GM15510 (cell line): Measurements from ENCODE around the gene THBS2.

Experiments
- POLR2A ChIP-seq: IDR thresholded peaks from 3 replicates; pipeline ENCODE4 v1.6.1; 2011; ENCODE audit warnings: borderline replicate concordance; ENCODE audit not compliant: insufficient read length; ENCODE audit errors: extremely low read depth

THBS2 gene

GRCh38 chr6:169230946-169231789, 22.5 kb downstream of the THBS2 start:
- TF ChIP-seq POLR2A = no peak

DNA sequence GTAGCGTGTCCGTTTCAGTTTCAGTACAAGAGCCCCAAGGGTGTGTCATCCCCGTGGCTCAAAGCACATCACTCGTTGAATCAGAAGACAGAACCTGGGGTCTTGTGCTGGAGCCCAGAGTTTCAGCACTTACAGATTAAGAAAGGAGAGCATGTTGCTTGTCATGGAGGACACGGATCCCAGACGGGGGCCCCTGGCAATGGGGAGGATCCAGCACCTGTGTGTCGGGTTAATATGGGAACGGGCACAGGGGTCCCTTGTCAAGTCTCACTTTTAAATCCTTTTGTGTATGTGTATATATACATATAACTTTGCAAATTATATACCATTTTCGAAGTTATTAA, 23.4 kb downstream of the THBS2 start:
- TF ChIP-seq POLR2A = no peak

DNA sequence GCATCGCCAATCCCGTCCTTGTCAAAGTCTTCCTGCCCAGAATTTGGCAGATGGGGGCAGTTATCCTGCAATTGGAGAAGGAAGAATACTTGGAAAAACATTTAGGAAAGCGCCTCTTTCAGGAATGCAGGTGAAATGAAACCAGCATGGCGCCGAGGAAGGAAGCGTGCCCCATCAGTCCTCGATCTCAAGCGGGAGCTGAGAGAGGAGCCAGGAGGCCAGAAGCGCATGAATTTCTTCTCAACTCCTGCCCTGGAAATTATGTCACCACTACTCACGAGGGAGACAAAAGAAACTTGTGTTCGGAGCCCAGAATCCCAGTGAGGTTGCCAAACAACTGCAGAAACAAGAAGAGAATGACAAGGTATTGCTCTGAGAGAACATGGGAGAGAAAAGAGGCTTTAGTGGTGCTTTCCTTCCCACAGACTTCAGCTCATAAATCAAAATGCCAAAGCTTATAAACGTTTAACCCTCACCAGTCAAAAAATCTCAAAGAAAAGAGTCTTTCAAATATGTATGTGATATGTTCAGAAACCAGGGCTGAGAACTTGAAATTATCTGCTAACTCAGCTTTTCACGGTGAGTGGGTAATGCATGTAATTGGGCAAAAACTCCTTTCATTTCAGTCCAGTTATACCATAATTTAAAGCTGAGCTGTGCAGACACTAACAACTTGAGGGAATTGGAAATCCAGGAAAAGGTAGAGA, 23.9 kb downstream of the THBS2 start:
- TF ChIP-seq POLR2A = no peak

DNA sequence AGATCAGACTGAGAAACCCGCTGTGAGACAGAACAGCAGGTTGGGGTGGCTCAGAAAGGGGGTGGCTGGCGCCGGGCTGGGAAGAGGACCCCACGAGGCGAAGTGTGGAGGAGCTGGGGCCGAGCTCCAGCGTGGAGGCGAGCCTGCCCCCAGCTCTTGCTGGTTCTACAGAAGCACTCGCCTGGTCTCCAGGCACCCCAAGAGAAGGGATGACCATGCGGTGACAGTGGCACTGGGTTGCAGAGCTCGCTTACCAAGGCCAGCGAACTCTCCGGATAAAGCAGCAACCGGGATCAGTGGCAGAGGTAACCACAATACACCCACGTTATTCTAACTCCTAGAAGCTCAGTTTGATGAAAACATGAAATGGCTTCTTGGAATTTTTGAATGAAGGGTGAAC, 26.5 kb downstream of the THBS2 start:
- no peak for TF ChIP-seq POLR2A

GRCh38 chr6:169225887-169226286, 27.8 kb downstream of the THBS2 start:
- TF ChIP-seq POLR2A = no peak

DNA sequence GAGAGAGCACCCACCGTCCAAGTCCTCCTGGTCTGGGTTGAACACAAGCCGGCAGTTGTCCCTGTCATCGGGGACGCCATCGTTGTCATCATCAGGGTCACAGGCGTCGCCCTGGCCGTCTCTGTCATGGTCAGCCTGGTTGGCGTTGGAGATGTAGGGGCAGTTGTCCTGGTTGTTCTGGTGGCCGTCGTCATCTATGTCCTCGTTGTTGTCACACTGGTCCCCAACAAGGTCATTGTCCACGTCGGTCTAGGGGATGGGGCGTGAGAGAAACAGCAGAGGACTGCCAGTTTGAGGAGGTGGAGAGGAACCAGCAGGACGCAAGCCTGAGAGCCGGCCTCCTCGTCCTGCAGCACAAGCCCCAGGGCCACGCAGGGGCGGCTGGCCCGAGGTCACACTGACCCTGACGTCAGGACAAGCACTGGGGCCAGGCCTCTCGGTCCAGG, 28.5 kb downstream of the THBS2 start:
- no peak for TF ChIP-seq POLR2A

GRCh38 chr6:169224716-169225115, 28.9 kb downstream of the THBS2 start:
- no peak for TF ChIP-seq POLR2A

- no peak for TF ChIP-seq POLR2A
Observed at GRCh38 chr6:169224185-169224695, 29.4 kb downstream of the THBS2 start.

GRCh38 chr6:169223006-169223405, 30.6 kb downstream of the THBS2 start:
- no peak for TF ChIP-seq POLR2A

DNA sequence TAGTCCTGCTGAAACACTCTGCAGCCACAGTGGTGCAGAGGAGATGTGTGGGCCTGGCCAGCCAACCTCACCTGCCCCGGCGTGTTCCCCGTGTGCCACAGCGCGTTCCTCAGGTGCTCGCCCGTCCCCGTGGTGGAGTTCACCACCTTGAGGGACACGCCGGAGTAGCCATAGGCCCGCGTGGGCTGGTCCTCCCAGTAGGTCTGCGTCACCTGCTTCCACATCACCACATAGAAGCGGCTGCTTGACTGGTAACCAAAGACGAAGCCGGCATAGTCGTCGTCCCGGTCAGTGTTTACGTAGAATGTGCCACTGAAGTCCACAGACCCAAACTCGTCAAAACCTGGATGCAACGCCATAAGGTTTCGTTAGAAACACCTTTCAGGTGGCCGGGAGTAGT, 31.5 kb downstream of the THBS2 start:
- TF ChIP-seq POLR2A = no peak

GRCh38 chr6:169221264-169221663, 32.4 kb downstream of the THBS2 start:
- TF ChIP-seq POLR2A = no peak

DNA sequence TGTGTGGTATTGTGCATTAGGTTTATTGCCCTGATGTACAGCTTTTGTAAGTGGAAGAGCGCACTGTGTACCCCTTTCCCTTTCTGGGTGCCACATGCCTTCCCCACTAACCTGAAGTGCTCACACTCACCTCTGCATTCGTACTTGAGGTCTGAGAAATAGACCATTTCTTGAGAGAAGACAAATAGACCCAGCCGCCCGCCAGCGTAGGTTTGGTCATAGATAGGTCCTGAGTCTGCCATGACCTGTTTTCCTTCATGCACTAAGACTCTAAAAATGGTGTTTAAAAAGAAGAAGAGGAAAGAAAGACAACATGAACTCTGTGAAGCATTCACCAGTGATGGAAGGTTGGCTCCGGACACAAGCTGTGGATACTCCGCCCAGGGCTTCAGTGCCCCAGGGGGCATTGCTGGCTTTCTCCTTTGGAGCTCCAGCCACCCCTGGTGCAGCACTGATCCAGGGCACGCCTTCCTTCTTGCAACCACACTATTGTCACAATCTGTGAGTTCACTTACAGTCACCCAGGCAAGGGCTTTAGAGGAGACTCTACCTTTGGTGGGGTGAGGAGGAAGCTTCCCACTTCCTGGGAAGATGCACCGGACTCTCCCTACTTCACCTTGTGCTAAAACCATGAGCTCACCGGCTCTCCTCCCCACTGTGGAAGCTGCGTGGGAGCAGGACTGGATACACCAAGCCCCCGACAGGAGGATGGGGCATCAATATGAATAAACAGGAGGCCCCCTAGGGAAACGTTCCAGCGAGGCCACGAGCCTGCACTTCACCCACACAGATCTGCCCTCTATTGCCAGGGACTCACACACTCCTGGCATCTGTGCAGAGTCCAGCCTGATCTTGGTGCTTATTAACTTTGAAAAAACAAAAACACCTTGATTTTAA, 33.3 kb downstream of the THBS2 start:
- no peak for TF ChIP-seq POLR2A

- TF ChIP-seq POLR2A = no peak
Observed at GRCh38 chr6:169217972-169218371, 35.7 kb downstream of the THBS2 start.

DNA sequence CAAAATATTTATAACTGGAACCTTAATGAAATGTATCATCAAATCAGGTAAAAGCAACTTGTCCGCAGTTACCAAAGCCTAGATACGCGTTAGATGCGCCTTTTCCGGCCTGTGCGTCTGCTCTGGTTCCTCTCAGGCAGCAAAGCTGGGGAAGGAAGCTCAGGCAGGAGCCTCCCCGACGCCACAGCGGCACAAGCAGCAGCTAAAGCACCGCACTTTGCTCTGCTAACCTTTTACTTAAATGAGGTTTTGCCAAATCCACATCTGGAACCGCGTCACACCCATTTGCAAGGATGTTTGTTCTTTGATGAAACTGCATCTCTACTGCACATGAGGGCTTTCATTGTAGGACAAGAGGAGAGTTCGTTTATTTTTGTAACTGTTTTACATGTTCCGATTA, 36.8 kb downstream of the THBS2 start:
- TF ChIP-seq POLR2A = no peak

- no peak for TF ChIP-seq POLR2A
Observed at GRCh38 chr6:169215201-169215681, 38.4 kb downstream of the THBS2 start.
